Measurements from ENCODE around the gene TJP2.

The TJP2 gene

GRCh38 chr9:69314547-69314946 lies 140.5 kb downstream of the TJP2 start:
- H3K4me3 ChIP-seq (ENCODE audit: low read depth, low read length), result no peak overlapping the region
- DNase-seq (ENCODE audit: low read depth), result no peak
- TF ChIP-seq CTCF (IDR thresholded peaks at IDR 0.05; ENCODE audit: insufficient read depth, low read depth, low read length, missing control alignments), result no peak

DNA sequence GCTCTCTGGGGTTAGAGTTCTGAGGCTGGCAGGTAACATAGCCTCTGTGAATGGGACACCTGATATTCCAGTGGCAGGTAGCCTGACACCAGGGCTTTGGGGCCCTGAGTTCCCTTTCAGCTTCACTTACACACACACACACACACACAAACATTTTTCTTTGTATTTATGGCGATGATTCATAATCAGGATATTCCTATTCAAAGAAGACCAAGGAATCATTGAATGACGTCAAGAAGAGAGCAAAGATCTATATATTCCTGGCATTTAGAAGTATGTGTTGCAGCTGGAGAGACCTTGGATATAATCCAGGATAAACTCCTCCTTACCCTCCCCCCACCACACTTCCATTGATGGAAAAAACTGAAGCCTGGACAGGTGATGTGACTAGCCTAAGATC lies 143.0 kb downstream of the TJP2 start:
- no peak overlapping the region for H3K4me3 ChIP-seq (ENCODE audit: low read depth, low read length)
- no peak for DNase-seq (ENCODE audit: low read depth)
- no peak for TF ChIP-seq CTCF (IDR thresholded peaks at IDR 0.05; ENCODE audit: insufficient read depth, low read depth, low read length, missing control alignments)

DNA sequence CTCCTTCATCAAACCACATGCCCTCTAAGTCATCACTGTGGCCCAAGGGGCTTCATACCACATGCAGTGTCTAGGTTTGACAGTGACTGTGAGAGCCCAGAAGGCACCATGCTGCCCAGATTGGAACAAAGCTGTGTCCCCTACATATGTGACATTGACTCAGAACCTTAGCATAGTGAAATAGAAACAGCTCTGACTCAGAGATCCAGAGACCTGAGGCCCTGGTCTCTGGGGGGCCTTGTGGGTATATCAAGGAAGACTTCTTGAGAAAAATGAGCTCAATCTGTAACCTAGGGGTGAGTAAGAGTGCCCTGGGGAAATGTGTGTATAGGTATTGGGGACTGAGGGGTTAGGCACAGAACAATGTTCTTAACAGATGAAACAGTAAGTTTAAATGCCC lies 143.8 kb downstream of the TJP2 start:
- TF ChIP-seq CTCF (IDR thresholded peaks at IDR 0.05; ENCODE audit: insufficient read depth, low read depth, low read length, missing control alignments), result no peak
- peak; percentile 47 for DNase-seq (ENCODE audit: low read depth)
- no peak overlapping the region for H3K4me3 ChIP-seq (ENCODE audit: low read depth, low read length)

DNA sequence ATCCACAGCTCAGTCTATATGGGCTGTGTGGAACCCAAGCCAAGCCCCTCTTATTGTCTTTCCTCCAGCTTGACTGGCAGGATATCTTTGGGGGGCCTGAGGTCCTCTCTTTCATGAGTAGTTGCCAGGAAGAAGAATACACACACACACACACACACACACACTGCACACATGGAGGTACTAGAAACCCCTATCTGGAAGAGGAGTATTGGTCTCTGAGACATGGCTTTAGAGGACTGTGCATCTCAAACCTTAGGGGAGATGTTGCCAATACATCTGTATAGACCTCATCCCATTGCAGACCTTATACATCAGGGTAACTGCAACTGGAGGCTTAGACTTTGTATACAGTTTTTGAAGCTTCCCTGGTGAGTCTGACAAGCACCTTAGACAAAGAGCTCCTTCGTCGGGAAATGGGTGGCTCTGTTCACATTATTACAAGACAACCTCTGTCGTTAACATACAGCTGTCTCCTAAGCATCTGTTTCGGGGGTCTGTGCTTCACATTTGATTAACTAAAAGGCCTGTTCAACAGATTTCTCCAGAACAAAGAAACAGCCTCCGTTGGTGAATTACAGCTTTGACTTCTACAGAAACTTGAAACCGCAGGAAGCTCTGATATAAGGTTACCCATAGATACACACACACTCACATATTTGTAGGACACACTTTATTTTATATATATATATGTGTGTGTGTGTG lies 145.4 kb downstream of the TJP2 start:
- no peak for DNase-seq (ENCODE audit: low read depth)
- H3K4me3 ChIP-seq (ENCODE audit: low read depth, low read length), result no peak overlapping the region

GRCh38 chr9:69322256-69322655 lies 148.2 kb downstream of the TJP2 start:
- TF ChIP-seq CTCF (IDR thresholded peaks at IDR 0.05; ENCODE audit: insufficient read depth, low read depth, low read length, missing control alignments), result no peak
- DNase-seq (ENCODE audit: low read depth), result no peak
- H3K4me3 ChIP-seq (ENCODE audit: low read depth, low read length), result no peak overlapping the region

More for the DNA sequence above, 145.4 kb downstream of the TJP2 start:
- no peak for TF ChIP-seq CTCF (IDR thresholded peaks at IDR 0.05; ENCODE audit: insufficient read depth, low read depth, low read length, missing control alignments)

DNA sequence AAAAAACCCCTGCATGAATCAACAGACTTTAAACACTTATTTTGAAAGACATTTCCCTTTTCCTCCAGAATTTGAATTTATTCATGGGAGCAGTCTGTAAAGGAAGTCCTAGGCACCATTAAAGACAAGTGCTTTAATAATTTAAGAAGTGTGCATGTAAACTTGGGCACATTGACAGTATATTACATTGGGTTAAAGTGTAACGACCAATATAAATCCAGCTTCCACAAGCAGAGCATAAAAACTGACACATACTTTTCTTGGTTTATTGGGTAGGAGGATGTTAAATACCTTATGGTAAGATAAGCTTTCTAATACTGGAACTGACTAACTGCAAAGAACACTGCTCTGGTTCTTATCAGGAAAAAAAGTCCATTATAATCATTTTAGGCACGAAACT lies 149.8 kb downstream of the TJP2 start:
- no peak for TF ChIP-seq CTCF (IDR thresholded peaks at IDR 0.05; ENCODE audit: insufficient read depth, low read depth, low read length, missing control alignments)
- no peak for DNase-seq (ENCODE audit: low read depth)
- no peak overlapping the region for H3K4me3 ChIP-seq (ENCODE audit: low read depth, low read length)
